ENCODE data around the gene CDH12. TPM values are rescaled to one million over a fixed set of nuclear protein-coding genes. Genes with fewer than 3 reads are reported as not detected.
"Not testable (repeated sequence)": the region's sequence is repeated elsewhere in the genome, so short reads cannot be mapped to it uniquely, and the experiment has no call there.

Gene CDH12
- total RNA-seq, 1 experiment from 2014 or later = 33.1 TPM

- DNase-seq (ENCODE audit: low read depth, low spot score) = no peak
- in situ Hi-C loops (cut with HindIII; ENCODE audit: low pct_unique_long_range_greater_than_20kb, low sequenced_read_pairs) = no loop called here
Measured at GRCh38 chr5:22070186-22070728, 782.9 kb downstream of the CDH12 start.

GRCh38 chr5:22063717-22064116 lies 789.4 kb downstream of the CDH12 start:
- in situ Hi-C loops (cut with HindIII; ENCODE audit: low pct_unique_long_range_greater_than_20kb, low sequenced_read_pairs) = no loop called here
- no peak for DNase-seq (ENCODE audit: low read depth, low spot score)

- no peak for DNase-seq (ENCODE audit: low read depth, low spot score)
- in situ Hi-C loops (cut with HindIII; ENCODE audit: low pct_unique_long_range_greater_than_20kb, low sequenced_read_pairs) = no loop called here
Measured at GRCh38 chr5:22058620-22059019, 794.5 kb downstream of the CDH12 start.

GRCh38 chr5:22057012-22057411 lies 796.1 kb downstream of the CDH12 start:
- in situ Hi-C loops (cut with HindIII; ENCODE audit: low pct_unique_long_range_greater_than_20kb, low sequenced_read_pairs) = no loop called here
- no peak for DNase-seq (ENCODE audit: low read depth, low spot score)

- DNase-seq (ENCODE audit: low read depth, low spot score) = no peak
- in situ Hi-C loops (cut with HindIII; ENCODE audit: low pct_unique_long_range_greater_than_20kb, low sequenced_read_pairs) = no loop called here
Measured at GRCh38 chr5:22056601-22057000, 796.5 kb downstream of the CDH12 start.

GRCh38 chr5:22053195-22053594 lies 799.9 kb downstream of the CDH12 start:
- in situ Hi-C loops (cut with HindIII; ENCODE audit: low pct_unique_long_range_greater_than_20kb, low sequenced_read_pairs) = no loop called here
- no peak for DNase-seq (ENCODE audit: low read depth, low spot score)

- in situ Hi-C loops (cut with HindIII; ENCODE audit: low pct_unique_long_range_greater_than_20kb, low sequenced_read_pairs) = no loop called here
- DNase-seq (ENCODE audit: low read depth, low spot score) = no peak
Measured at GRCh38 chr5:22051881-22052280, 801.3 kb downstream of the CDH12 start.

- in situ Hi-C loops (cut with HindIII; ENCODE audit: low pct_unique_long_range_greater_than_20kb, low sequenced_read_pairs) = no loop called here
- DNase-seq (ENCODE audit: low read depth, low spot score) = no peak
Measured at GRCh38 chr5:22050931-22051330, 802.2 kb downstream of the CDH12 start.

- no peak for DNase-seq (ENCODE audit: low read depth, low spot score)
- in situ Hi-C loops (cut with HindIII; ENCODE audit: low pct_unique_long_range_greater_than_20kb, low sequenced_read_pairs) = no loop called here
Measured at GRCh38 chr5:22044229-22044628, 808.9 kb downstream of the CDH12 start.

GRCh38 chr5:22036061-22036460 lies 817.1 kb downstream of the CDH12 start:
- in situ Hi-C loops (cut with HindIII; ENCODE audit: low pct_unique_long_range_greater_than_20kb, low sequenced_read_pairs) = no loop called here
- DNase-seq (ENCODE audit: low read depth, low spot score) = no peak

- in situ Hi-C loops (cut with HindIII; ENCODE audit: low pct_unique_long_range_greater_than_20kb, low sequenced_read_pairs) = no loop called here
- DNase-seq (ENCODE audit: low read depth, low spot score) = no peak
Measured at GRCh38 chr5:22033066-22033465, 820.1 kb downstream of the CDH12 start.

GRCh38 chr5:22023784-22024183 lies 829.4 kb downstream of the CDH12 start:
- in situ Hi-C loops (cut with HindIII; ENCODE audit: low pct_unique_long_range_greater_than_20kb, low sequenced_read_pairs) = no loop called here
- DNase-seq (ENCODE audit: low read depth, low spot score) = no peak

GRCh38 chr5:22012893-22013292 lies 840.3 kb downstream of the CDH12 start:
- DNase-seq (ENCODE audit: low read depth, low spot score); in situ Hi-C loops (cut with HindIII; ENCODE audit: low pct_unique_long_range_greater_than_20kb, low sequenced_read_pairs): not testable (repeated sequence)

GRCh38 chr5:22010808-22011207 lies 842.3 kb downstream of the CDH12 start:
- in situ Hi-C loops (cut with HindIII; ENCODE audit: low pct_unique_long_range_greater_than_20kb, low sequenced_read_pairs); DNase-seq (ENCODE audit: low read depth, low spot score): not testable (repeated sequence)

GRCh38 chr5:22001097-22001496 lies 852.0 kb downstream of the CDH12 start:
- in situ Hi-C loops (cut with HindIII; ENCODE audit: low pct_unique_long_range_greater_than_20kb, low sequenced_read_pairs); DNase-seq (ENCODE audit: low read depth, low spot score): not testable (repeated sequence)

GRCh38 chr5:21985799-21986198 lies 867.3 kb downstream of the CDH12 start:
- DNase-seq (ENCODE audit: low read depth, low spot score); in situ Hi-C loops (cut with HindIII; ENCODE audit: low pct_unique_long_range_greater_than_20kb, low sequenced_read_pairs): not testable (repeated sequence)

GRCh38 chr5:21951571-21951970 lies 901.6 kb downstream of the CDH12 start:
- DNase-seq (ENCODE audit: low read depth, low spot score); in situ Hi-C loops (cut with HindIII; ENCODE audit: low pct_unique_long_range_greater_than_20kb, low sequenced_read_pairs): not testable (repeated sequence)

- in situ Hi-C loops (cut with HindIII; ENCODE audit: low pct_unique_long_range_greater_than_20kb, low sequenced_read_pairs) = no loop called here
- no peak for DNase-seq (ENCODE audit: low read depth, low spot score)
Measured at GRCh38 chr5:21931116-21931515, 922.0 kb downstream of the CDH12 start.

GRCh38 chr5:21919414-21920022 lies 933.6 kb downstream of the CDH12 start:
- in situ Hi-C loops (cut with HindIII; ENCODE audit: low pct_unique_long_range_greater_than_20kb, low sequenced_read_pairs) = no loop called here
- DNase-seq (ENCODE audit: low read depth, low spot score) = peak; percentile 80

Data from SK-MEL-5 (cell line).